ENCODE measurements around the gene ZBTB20.

- TF ChIP-seq CTCF (IDR thresholded peaks at IDR 0.05) (no peak), POLR2AphosphoS5 (IDR thresholded peaks at IDR 0.05) (no peak)
Observed at GRCh38 chr3:114712728-114713492, 434.2 kb downstream of the ZBTB20 start.
